ENCODE measurements around the gene ADAMTS19. TPM values are rescaled to one million over a fixed set of nuclear protein-coding genes. Genes with fewer than 3 reads are reported as not detected.

ADAMTS19 gene
- total RNA-seq, 1 donor from 2014 or later: 33.7 TPM

- Mint-ChIP-seq H3K9me3 (ENCODE audit: low read depth) (peaks cover 3% of the 10 kb centered on the region), H3K4me1 (ENCODE audit: low read depth) (no peaks in the 10 kb centered on the region), H3K4me3 (ENCODE audit: low read depth) (no peak overlapping the region), H3K27me3 (no peaks in the 10 kb centered on the region), H3K27ac (no peak overlapping the region), H3K36me3 (ENCODE audit: insufficient read depth) (peaks cover 4% of the 10 kb centered on the region)
- no peak for DNase-seq (ENCODE audit: low spot score, unreplicated experiment)
- TF ChIP-seq CTCF (IDR thresholded peaks at IDR 0.05; ENCODE audit: unreplicated experiment): no peak
These were observed 46.9 kb downstream of the ADAMTS19 start for GRCh38 chr5:129506950-129507349.

DNA sequence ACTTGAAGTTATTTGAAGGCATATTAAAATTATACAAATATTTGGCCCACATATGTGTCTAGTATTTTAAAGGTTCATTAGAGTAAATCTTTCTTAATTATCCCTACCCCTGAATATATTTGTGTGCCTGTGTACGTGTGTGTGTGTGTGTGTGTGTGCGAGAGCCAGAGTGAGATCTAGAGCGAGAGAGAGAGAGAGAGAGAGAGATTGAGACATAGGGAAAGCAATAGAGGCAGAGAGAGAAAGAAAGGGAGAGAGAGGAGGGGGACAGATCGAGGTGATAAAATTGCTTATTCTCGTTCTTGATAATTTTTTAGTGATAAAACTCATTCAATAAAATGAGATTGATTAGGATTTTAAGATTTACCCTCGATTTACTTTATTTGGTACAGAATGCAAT, 47.4 kb downstream of the ADAMTS19 start:
- peaks cover 3% of the 10 kb centered on the region for H3K9me3 Mint-ChIP-seq (ENCODE audit: low read depth)
- H3K27ac Mint-ChIP-seq: no peak overlapping the region
- H3K36me3 Mint-ChIP-seq (ENCODE audit: insufficient read depth): peaks cover 7% of the 10 kb centered on the region
- H3K4me1 Mint-ChIP-seq (ENCODE audit: low read depth): no peaks in the 10 kb centered on the region
- no peak overlapping the region for H3K4me3 Mint-ChIP-seq (ENCODE audit: low read depth)
- no peak for DNase-seq (ENCODE audit: low spot score, unreplicated experiment)
- H3K27me3 Mint-ChIP-seq: no peaks in the 10 kb centered on the region
- TF ChIP-seq CTCF (IDR thresholded peaks at IDR 0.05; ENCODE audit: unreplicated experiment): no peak

- H3K4me3 Mint-ChIP-seq (ENCODE audit: low read depth): no peak overlapping the region
- TF ChIP-seq CTCF (IDR thresholded peaks at IDR 0.05; ENCODE audit: unreplicated experiment): no peak
- no peak for DNase-seq (ENCODE audit: low spot score, unreplicated experiment)
- H3K27ac Mint-ChIP-seq: no peak overlapping the region
- no peaks in the 10 kb centered on the region for H3K4me1 Mint-ChIP-seq (ENCODE audit: low read depth)
- no peaks in the 10 kb centered on the region for H3K27me3 Mint-ChIP-seq
- peaks cover 3% of the 10 kb centered on the region for H3K9me3 Mint-ChIP-seq (ENCODE audit: low read depth)
- peaks cover 11% of the 10 kb centered on the region for H3K36me3 Mint-ChIP-seq (ENCODE audit: insufficient read depth)
These were observed 48.5 kb downstream of the ADAMTS19 start for GRCh38 chr5:129508606-129509005.

DNA sequence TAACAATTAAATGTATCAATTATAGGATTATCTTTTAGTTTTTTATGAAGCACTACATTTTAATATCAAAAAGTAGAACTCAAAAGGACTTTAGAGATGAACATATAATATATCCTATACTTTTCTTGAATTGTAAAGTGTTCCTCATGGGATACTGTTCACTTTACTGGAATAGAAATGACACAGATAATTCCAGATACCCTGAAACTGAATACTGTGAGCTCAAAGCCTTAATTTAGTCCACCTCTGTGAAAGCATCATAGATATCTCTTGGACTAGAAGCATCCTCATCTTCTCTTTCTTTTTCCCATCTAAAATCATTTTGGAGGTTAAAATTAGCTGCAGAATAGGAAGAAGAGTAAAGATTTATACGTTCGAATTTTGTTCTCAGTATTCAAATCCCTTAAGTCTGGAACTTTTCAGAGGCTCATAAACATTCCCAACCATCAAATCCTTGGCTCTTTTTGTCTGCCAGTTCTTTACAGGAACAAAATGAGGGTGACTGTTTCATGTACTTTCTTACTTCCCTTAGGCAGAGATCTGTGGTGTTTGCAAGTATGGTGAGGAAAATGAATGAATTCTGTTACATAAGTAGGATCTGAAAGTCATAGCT, 49.4 kb downstream of the ADAMTS19 start:
- no peaks in the 10 kb centered on the region for H3K4me1 Mint-ChIP-seq (ENCODE audit: low read depth)
- peaks cover 6% of the 10 kb centered on the region for H3K9me3 Mint-ChIP-seq (ENCODE audit: low read depth)
- peaks cover 18% of the 10 kb centered on the region for H3K36me3 Mint-ChIP-seq (ENCODE audit: insufficient read depth)
- H3K27ac Mint-ChIP-seq: no peak overlapping the region
- TF ChIP-seq CTCF (IDR thresholded peaks at IDR 0.05; ENCODE audit: unreplicated experiment): no peak
- H3K4me3 Mint-ChIP-seq (ENCODE audit: low read depth): no peak overlapping the region
- no peak for DNase-seq (ENCODE audit: low spot score, unreplicated experiment)
- no peaks in the 10 kb centered on the region for H3K27me3 Mint-ChIP-seq

GRCh38 chr5:129511291-129511690, 51.2 kb downstream of the ADAMTS19 start:
- TF ChIP-seq CTCF (IDR thresholded peaks at IDR 0.05; ENCODE audit: unreplicated experiment): no peak
- H3K36me3 Mint-ChIP-seq (ENCODE audit: insufficient read depth): peaks cover 29% of the 10 kb centered on the region
- DNase-seq (ENCODE audit: low spot score, unreplicated experiment): no peak
- no peaks in the 10 kb centered on the region for H3K4me1 Mint-ChIP-seq (ENCODE audit: low read depth)
- H3K27ac Mint-ChIP-seq: no peak overlapping the region
- no peak overlapping the region for H3K4me3 Mint-ChIP-seq (ENCODE audit: low read depth)
- no peaks in the 10 kb centered on the region for H3K27me3 Mint-ChIP-seq
- peaks cover 20% of the 10 kb centered on the region for H3K9me3 Mint-ChIP-seq (ENCODE audit: low read depth)

Measured in progenitor cell of endocrine pancreas (in vitro differentiated cells).